Upper lobe of left lung (tissue), 6 donors: ENCODE measurements around the gene XRRA1. TPM values are rescaled to one million over a fixed set of nuclear protein-coding genes. Genes with fewer than 3 reads are reported as not detected.

Experiments used
- ATAC-seq, 2 donors: fragments of 200-7000 bp; cut with Tn5 transposase; one replicate each; pipeline ENCODE4 v1.9.1; 2022; ENCODE audit warnings: mild to moderate bottlenecking in 2 of 2, moderate library complexity in 2 of 2; ENCODE audit not compliant: low FRiP score in 2 of 2
- DNase-seq, 2 donors: peaks; one replicate each; pipeline ENCODE4 v3.0.0-alpha.2; 2019 to 2020
- H3K27ac ChIP-seq, 4 donors: fragments of 200-600 bp; sonication (generic); one replicate each; pipeline ENCODE4 v1.5.1; 2016 to 2019
- H3K27me3 ChIP-seq, 4 donors: fragments of 200-600 bp; sonication (generic); one replicate each; pipeline ENCODE4 v1.5.1; 2017 to 2019
- H3K36me3 ChIP-seq, 4 donors: fragments of 200-600 bp; sonication (generic); one replicate each; pipeline ENCODE4 v1.5.1; 2016 to 2019
- H3K4me1 ChIP-seq, 4 donors: fragments of 200-600 bp; sonication (generic); one replicate each; pipeline ENCODE4 v1.5.1; 2018 to 2019
- H3K4me3 ChIP-seq, 4 donors: fragments of 200-600 bp; sonication (generic); one replicate each; pipeline ENCODE4 v1.5.1; 2017 to 2019; ENCODE audit warnings: mild to moderate bottlenecking in 2 of 4, moderate library complexity in 1 of 4
- H3K9me3 ChIP-seq, 4 donors: fragments of 200-600 bp; sonication (generic); one replicate each; pipeline ENCODE4 v1.5.1; 2018 to 2019
- EP300 ChIP-seq, 4 donors: sonication (generic); formaldehyde crosslinking; IDR thresholded peaks; one replicate each; pipeline ENCODE4 v1.5.1; 2017; ENCODE audit warnings: antibody characterized with exemption in 4 of 4, control low read depth in 2 of 4
- POLR2A ChIP-seq, 4 donors: fragments of 450-650 bp; IDR thresholded peaks; one replicate each; pipeline ENCODE4 v1.5.1; 2016 to 2017; ENCODE audit warnings: antibody characterized with exemption in 4 of 4, mild to moderate bottlenecking in 2 of 4
- POLR2AphosphoS5 ChIP-seq, 2 donors: sonication (generic); formaldehyde crosslinking; IDR thresholded peaks; one replicate each; pipeline ENCODE4 v1.5.1; 2017; ENCODE audit warnings: antibody characterized with exemption in 2 of 2
- WGBS, 2 donors: methylation state at CpG; one replicate each; pipeline ENCODE4 v1.1.5; 2017 to 2018; 5-methylcytosine and 5-hydroxymethylcytosine counted together
- total RNA-seq, 6 donors: library from RNA; depleted of rRNA in 4 of 6; stranded (reverse); fragments of >200 nt in 4 of 6; gene quantifications; one replicate each; pipeline versions ENCODE4 v1.1.0 to v1.2.1, GENCODE V29; 2016 to 2021
- TF ChIP-seq, protein P1 (sequence below), 6 experiments: fragments of 450-650 bp in 4 of 6; fragments of 200-600 bp in 2 of 6; sonication (generic) in 2 of 6; IDR thresholded peaks; one replicate each; pipeline ENCODE4 v1.5.1; 2016 to 2019; ENCODE audit warnings: antibody characterized with exemption in 6 of 6
- donor health status: DM: no; HTN: no; CAD: no; lungs with moderate emphysema.
- donor health status: DM: no; HTN: yes; CAD: no; lungs with severe emphysema.

XRRA1 gene
- total RNA-seq, 6 donors from 2014 or later = 9.4 to 25.1 (median 16.7) TPM

DNA sequence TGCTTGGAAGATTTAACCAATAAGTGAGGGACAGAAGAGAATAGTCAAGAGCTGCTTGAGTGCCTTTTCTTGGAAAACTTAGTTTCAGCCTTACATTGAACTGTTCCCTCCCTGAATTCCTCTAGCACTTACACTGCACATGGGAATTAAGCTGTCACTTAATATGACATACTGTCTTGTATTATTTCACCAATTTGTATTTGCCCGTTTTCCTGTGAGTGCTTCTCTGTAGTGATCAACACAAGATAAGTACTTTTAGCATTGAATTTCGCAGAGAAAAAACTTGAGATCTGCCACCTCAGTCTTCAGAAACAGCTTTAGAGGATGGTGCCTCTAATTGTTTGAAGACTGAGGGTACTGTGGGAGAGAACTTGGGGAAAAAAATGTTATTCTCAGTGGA lies 3.9 kb upstream of the XRRA1 start:
- no peak for TF ChIP-seq POLR2A (IDR thresholded peaks at IDR 0.05)
- TF ChIP-seq EP300 (IDR thresholded peaks at IDR 0.05) = no peak
- TF ChIP-seq, protein P1, sequence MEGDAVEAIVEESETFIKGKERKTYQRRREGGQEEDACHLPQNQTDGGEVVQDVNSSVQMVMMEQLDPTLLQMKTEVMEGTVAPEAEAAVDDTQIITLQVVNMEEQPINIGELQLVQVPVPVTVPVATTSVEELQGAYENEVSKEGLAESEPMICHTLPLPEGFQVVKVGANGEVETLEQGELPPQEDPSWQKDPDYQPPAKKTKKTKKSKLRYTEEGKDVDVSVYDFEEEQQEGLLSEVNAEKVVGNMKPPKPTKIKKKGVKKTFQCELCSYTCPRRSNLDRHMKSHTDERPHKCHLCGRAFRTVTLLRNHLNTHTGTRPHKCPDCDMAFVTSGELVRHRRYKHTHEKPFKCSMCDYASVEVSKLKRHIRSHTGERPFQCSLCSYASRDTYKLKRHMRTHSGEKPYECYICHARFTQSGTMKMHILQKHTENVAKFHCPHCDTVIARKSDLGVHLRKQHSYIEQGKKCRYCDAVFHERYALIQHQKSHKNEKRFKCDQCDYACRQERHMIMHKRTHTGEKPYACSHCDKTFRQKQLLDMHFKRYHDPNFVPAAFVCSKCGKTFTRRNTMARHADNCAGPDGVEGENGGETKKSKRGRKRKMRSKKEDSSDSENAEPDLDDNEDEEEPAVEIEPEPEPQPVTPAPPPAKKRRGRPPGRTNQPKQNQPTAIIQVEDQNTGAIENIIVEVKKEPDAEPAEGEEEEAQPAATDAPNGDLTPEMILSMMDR (IDR thresholded peaks at IDR 0.05) = no peak
- no peak for TF ChIP-seq POLR2AphosphoS5 (IDR thresholded peaks at IDR 0.05)
- Histone ChIP-seq H3K4me3 (no peak overlapping the region), H3K4me1 (peaks cover 22 to 56% (median 30%) of the 10 kb centered on the region in 4 donors), H3K27ac (no peak overlapping the region), H3K9me3 (no peaks in the 10 kb centered on the region), H3K27me3 (no peaks in the 10 kb centered on the region), H3K36me3 (peaks cover 0 to 7% (median 0%) of the 10 kb centered on the region in 4 donors)
- DNase-seq (no peak), ATAC-seq (no peak)
- 67 to 78% methylated on average over 2 of the region's 2 CpGs for WGBS, 2 donors

DNA sequence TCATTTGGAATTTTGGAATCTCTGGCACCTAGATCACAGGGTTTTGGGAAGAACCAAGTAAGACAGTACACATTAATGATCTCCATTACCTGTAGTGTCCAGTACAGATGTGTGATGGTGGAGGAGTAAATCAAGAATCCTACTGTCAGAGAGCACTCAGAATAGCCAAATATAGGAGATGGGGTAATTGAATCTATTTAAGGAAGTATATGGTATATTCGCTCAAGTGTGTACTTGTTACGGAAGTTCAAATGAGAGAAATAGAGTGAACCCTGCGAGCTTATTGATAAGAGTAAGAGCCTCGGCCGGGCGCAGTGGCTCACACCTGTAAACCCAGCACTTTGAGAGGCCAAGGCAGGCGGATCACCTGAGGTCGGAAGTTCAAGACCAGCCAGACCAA lies 2.3 kb upstream of the XRRA1 start:
- Histone ChIP-seq H3K4me1 (peaks cover 19 to 50% (median 28%) of the 10 kb centered on the region in 4 donors), H3K27ac (no peak overlapping the region), H3K4me3 (no peak overlapping the region), H3K36me3 (peaks cover 0 to 6% (median 0%) of the 10 kb centered on the region in 4 donors), H3K27me3 (no peaks in the 10 kb centered on the region), H3K9me3 (no peaks in the 10 kb centered on the region)
- WGBS, 2 donors = 84% methylated on average over 8 of the region's 8 CpGs
- no peak for TF ChIP-seq EP300 (IDR thresholded peaks at IDR 0.05)
- no peak for TF ChIP-seq POLR2AphosphoS5 (IDR thresholded peaks at IDR 0.05)
- TF ChIP-seq, protein P1 (IDR thresholded peaks at IDR 0.05) = no peak
- no peak for TF ChIP-seq POLR2A (IDR thresholded peaks at IDR 0.05)
- ATAC-seq (no peak), DNase-seq (no peak)

DNA sequence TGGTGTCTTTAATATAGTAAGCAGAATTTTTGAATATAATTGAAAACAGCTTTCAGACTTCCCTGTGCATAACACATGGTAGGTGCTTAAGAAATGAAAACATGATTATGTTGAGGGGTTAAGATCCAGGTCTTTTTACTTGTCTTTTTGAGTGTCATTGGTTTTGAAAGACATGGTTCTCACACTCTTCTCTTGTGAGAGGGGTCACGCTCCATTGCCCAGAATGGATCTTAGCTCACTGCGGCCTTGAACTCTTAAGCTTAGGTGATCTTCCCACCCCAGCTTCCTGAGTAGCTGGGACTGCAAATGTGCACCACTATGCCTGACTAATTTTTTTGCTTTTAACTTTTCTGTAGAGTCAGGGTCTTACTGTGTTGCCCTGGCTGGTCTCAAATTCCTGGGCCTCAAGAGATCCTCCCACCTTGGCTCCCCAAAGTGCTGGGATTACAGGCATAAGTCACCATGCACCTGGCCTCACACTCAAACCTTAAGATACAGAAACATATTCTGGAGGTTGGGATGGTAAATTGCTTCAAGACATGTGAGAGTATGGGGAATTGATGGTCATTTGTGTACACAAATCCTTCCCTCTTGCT lies 1.6 kb upstream of the XRRA1 start:
- Histone ChIP-seq H3K27ac (peak overlapping the region in 1 of 4 donors; percentile 92), H3K9me3 (no peaks in the 10 kb centered on the region), H3K27me3 (no peaks in the 10 kb centered on the region), H3K36me3 (peaks cover 0 to 6% (median 0%) of the 10 kb centered on the region in 4 donors), H3K4me3 (peak overlapping the region; percentile 85 to 93 (median 89)), H3K4me1 (peaks cover 19 to 50% (median 27%) of the 10 kb centered on the region in 4 donors)
- TF ChIP-seq, protein P1 (IDR thresholded peaks at IDR 0.05) = no peak
- TF ChIP-seq POLR2AphosphoS5 (IDR thresholded peaks at IDR 0.05) (no peak), POLR2A (IDR thresholded peaks at IDR 0.05) (no peak), EP300 (IDR thresholded peaks at IDR 0.05) (no peak)
- 70 to 81% methylated on average over 2 of the region's 2 CpGs for WGBS, 2 donors
- DNase-seq (no peak), ATAC-seq (no peak)

DNA sequence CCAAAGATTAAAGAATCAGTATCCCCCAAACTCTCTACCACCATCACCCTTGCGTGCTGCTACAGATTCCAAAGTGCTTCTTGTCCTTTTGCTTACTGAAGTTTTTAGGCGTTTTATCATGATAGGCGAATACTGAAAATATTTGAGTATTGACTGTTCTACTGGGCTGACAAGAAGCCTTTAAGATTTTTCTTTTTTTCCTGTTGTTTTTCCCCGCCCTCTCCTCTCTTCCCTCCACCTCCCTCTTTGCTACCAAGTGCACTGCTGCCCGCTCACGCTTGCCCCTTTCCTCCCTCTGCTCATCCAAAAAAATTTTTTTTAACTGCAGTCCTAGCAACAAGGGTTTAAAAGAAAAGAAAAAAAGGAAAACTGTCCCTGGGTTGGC lies 854 bp upstream of the XRRA1 start:
- peak overlapping the region; percentile 85 to 93 (median 89) for H3K4me3 ChIP-seq
- 1 to 2% methylated on average over 6 of the region's 6 CpGs for WGBS, 2 donors
- no peaks in the 10 kb centered on the region for H3K9me3 ChIP-seq
- ATAC-seq (no peak), DNase-seq (no peak)
- H3K4me1 ChIP-seq = peaks cover 19 to 50% (median 27%) of the 10 kb centered on the region in 4 donors
- TF ChIP-seq POLR2A (IDR thresholded peaks at IDR 0.05) (no peak), EP300 (IDR thresholded peaks at IDR 0.05) (no peak), POLR2AphosphoS5 (IDR thresholded peaks at IDR 0.05) (no peak)
- TF ChIP-seq, protein P1 (IDR thresholded peaks at IDR 0.05) = no peak
- H3K36me3 ChIP-seq = peaks cover 0 to 6% (median 0%) of the 10 kb centered on the region in 4 donors
- no peaks in the 10 kb centered on the region for H3K27me3 ChIP-seq
- peak overlapping the region; percentile 64 to 92 (median 88) for H3K27ac ChIP-seq

DNA sequence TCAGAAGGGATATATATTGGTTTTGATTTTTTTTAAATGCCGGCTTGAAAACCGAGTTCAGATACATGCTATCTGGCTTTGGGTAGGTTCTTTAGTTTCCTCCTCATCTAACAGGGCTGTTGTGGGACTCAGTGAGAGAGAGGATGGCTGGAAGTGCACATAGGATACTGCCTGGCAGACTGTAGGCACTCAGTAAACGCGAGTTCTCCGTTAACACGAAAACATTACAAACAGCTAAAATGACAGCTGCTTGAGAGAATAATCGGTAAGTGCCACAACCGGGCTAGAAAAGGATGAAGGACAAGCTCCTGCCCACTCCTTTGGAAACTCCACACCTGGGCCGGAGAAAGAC lies 369 bp downstream of the XRRA1 start:
- ATAC-seq (peak in 1 of 2 donors; percentile 30), DNase-seq (no peak)
- Histone ChIP-seq H3K4me3 (peak overlapping the region; percentile 50 to 93 (median 89)), H3K27ac (peak overlapping the region; percentile 64 to 92 (median 88)), H3K4me1 (peaks cover 19 to 45% (median 27%) of the 10 kb centered on the region in 4 donors), H3K9me3 (no peaks in the 10 kb centered on the region), H3K36me3 (no peaks in the 10 kb centered on the region), H3K27me3 (no peaks in the 10 kb centered on the region)
- 1 to 3% methylated on average over 9 of the region's 9 CpGs for WGBS, 2 donors
- TF ChIP-seq, protein P1 (IDR thresholded peaks at IDR 0.05) = no peak
- TF ChIP-seq POLR2AphosphoS5 (IDR thresholded peaks at IDR 0.05) = no peak
- TF ChIP-seq EP300 (IDR thresholded peaks at IDR 0.05) = no peak
- no peak for TF ChIP-seq POLR2A (IDR thresholded peaks at IDR 0.05)
